HepG2 (cell line): Measurements from ENCODE around the gene NBL1. TPM values are rescaled to one million over a fixed set of nuclear protein-coding genes. Genes with fewer than 3 reads are reported as not detected.

Experiments used
- ARID2 ChIP-seq: sonication (generic); formaldehyde crosslinking; IDR thresholded peaks from 2 replicates; pipeline ENCODE4 v1.8.1; 2022; ENCODE audit warnings: mild to moderate bottlenecking, missing genetic modification reagents, borderline replicate concordance
- ARID3A ChIP-seq: IDR thresholded peaks from 2 replicates; pipeline ENCODE4 v1.6.1; 2012; ENCODE audit warnings: low read depth, low read length, improper control_type of control experiment
- ETV5 ChIP-seq: IDR thresholded peaks from 2 replicates; pipeline ENCODE4 v1.6.1; 2018; ENCODE audit warnings: missing biosample characterization, missing genetic modification reagents, inconsistent platforms, borderline replicate concordance
- HIC2 ChIP-seq: sonication (generic); formaldehyde crosslinking; IDR thresholded peaks from 2 replicates; pipeline ENCODE4 v1.9.0; 2022; ENCODE audit warnings: low read depth, missing genetic modification reagents
- HNF4G ChIP-seq, 2 experiments: sonication (generic) in 1 of 2; formaldehyde crosslinking in 1 of 2; IDR thresholded peaks; 2 replicates each; pipeline versions ENCODE4 v1.4.0 to v1.6.1; 2011 to 2020; ENCODE audit warnings: borderline replicate concordance in 2 of 2, low read depth in 2 of 2, mild to moderate bottlenecking in 2 of 2, low read length in 1 of 2, missing genetic modification reagents in 1 of 2, moderate library complexity in 1 of 2
- HNRNPL ChIP-seq: fragments of 200-400 bp; formaldehyde crosslinking; IDR thresholded peaks from 2 replicates; pipeline ENCODE4 v1.6.1; 2017; ENCODE audit warnings: mild to moderate bottlenecking, low read depth, low read length
- MED1 ChIP-seq: sonication (generic); formaldehyde crosslinking; IDR thresholded peaks from 2 replicates; pipeline ENCODE4 v1.4.0; 2020; ENCODE audit warnings: missing genetic modification reagents
- MYC ChIP-seq: sonication (generic); formaldehyde crosslinking; IDR thresholded peaks from 2 replicates; pipeline ENCODE4 v1.9.0; 2021; ENCODE audit warnings: missing genetic modification reagents, borderline replicate concordance
- MYNN ChIP-seq: sonication (generic); formaldehyde crosslinking; IDR thresholded peaks from 2 replicates; pipeline ENCODE4 v1.4.0; 2020; ENCODE audit warnings: mild to moderate bottlenecking, low read depth, missing genetic modification reagents
- RCOR2 ChIP-seq: IDR thresholded peaks from 2 replicates; pipeline ENCODE4 v1.6.1; 2016; ENCODE audit warnings: missing biosample characterization, missing genetic modification reagents
- SMAD3 ChIP-seq: sonication (generic); formaldehyde crosslinking; IDR thresholded peaks from 2 replicates; pipeline ENCODE4 v1.4.0; 2020; ENCODE audit warnings: missing genetic modification reagents
- ZFP91 ChIP-seq: sonication (generic); formaldehyde crosslinking; IDR thresholded peaks from 2 replicates; pipeline ENCODE4 v1.9.0; 2022; ENCODE audit warnings: missing genetic modification reagents, mild to moderate bottlenecking, borderline replicate concordance
- ZFX ChIP-seq: sonication (generic); formaldehyde crosslinking; IDR thresholded peaks from 2 replicates; pipeline ENCODE4 v1.4.0; 2020; ENCODE audit warnings: mild to moderate bottlenecking, low read depth, missing genetic modification reagents, moderate library complexity
- ZMYM3 ChIP-seq: sonication (generic); formaldehyde crosslinking; IDR thresholded peaks from 2 replicates; pipeline ENCODE4 v1.5.1; 2020; ENCODE audit warnings: mild to moderate bottlenecking, missing genetic modification reagents
- polyA plus RNA-seq, 8 experiments: library from polyadenylated mRNA; depleted of rRNA in 3 of 8; stranded (reverse) in 7 of 8; unstranded in 1 of 8; fragments of >200 nt; fragmentation: Illumina TruSeq in 4 of 8; extraction: Trizol in 4 of 8; gene quantifications; 2 replicates each; pipeline versions ENCODE4 v1.2.1 to v1.2.3, GENCODE V29; 2011 to 2016; ENCODE audit warnings: low read depth in 4 of 8, missing spikeins in 1 of 8, mixed read lengths in 1 of 8; ENCODE audit not compliant: insufficient read depth in 1 of 8
- total RNA-seq, 5 experiments: library from RNA; depleted of rRNA; stranded (reverse); fragments of >200 nt; fragmentation: Illumina TruSeq; extraction: Trizol; gene quantifications; 2 replicates each; pipeline ENCODE4 v1.2.3, GENCODE V29; 2016; ENCODE audit warnings: low read depth in 1 of 5
- TF ChIP-seq, protein P1 (sequence below): sonication (generic); formaldehyde crosslinking; IDR thresholded peaks from 2 replicates; pipeline ENCODE4 v1.4.0; 2020; ENCODE audit warnings: missing genetic modification reagents
- TF ChIP-seq, protein P2 (sequence below): sonication (generic); formaldehyde crosslinking; IDR thresholded peaks from 2 replicates; pipeline ENCODE4 v1.4.0; 2020; ENCODE audit warnings: missing genetic modification reagents

NBL1 gene
- total and polyA plus RNA-seq, 2 of the 13 experiments (the other 11 are each of a cell fraction or from before 2014, with no cell fraction given) = 2.7 to 13.8 TPM

DNA sequence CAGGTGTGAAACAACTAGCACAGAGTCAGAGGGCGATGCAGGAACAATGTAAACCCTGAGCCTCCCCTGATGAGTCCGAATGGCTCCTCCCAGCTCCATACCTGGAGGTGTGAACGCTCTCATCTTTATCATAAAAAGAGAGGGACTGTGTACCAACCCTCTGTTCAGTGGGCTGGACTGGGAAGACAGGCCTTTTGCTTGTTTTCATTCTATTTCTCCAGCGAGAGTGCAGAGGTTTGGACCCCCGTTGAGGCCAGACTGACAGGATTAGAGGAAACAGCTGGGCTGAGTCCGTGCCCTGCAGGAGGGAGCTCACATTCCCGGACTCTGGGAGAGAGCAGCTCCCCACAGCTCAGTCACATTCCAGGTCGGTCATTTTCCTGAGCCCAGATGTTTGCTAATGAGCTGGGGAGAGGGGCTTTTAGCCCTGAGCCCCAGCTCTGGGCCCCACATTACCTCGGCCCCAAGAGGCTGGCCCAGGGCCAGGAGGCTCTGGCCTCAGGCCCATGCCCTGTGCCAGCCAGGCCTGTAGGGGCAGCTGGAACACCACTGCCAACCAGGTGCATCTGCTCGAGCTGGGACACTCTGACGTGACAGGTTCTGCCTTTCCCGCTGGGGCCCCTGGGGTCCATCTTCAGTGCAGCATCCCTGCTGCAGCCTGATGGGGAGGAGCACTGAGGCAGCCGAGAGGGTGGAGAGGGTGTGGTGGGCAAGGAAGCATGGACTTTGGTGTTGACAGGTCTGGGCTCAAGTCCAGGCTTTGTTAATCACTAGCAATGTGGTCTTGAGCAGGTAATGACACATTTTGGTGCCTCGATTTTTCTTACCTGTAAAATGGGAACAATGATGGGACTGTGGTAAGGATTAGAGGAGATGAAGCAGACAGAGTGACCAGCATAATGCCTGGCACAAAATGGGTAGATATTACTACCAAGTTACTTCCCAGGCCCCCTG lies 3.5 kb upstream of the NBL1 start (continued):
- TF ChIP-seq ARID3A (no peak), RCOR2 (peak; percentile 76), MYNN (CRISPR knock-in tag) (no peak), MYC (0 out of 2 replicates have a peak, but pooled peaks have one; percentile 31), ETV5 (peak; percentile 42; the same call in 1 of the 2 replicates), SMAD3 (CRISPR knock-in tag) (peak; percentile 25; the same call in 1 of the 2 replicates), ZFX (CRISPR knock-in tag) (peak; percentile 12; the same call in 1 of the 2 replicates), ARID2 (no peak), ZMYM3 (CRISPR knock-in tag) (peak; percentile 92), HNF4G (IDR thresholded peaks at IDR 0.05; ENCODE audit: borderline replicate concordance, low read depth, low read length) (peak; percentile 31; the same call in 1 of the 2 replicates), HNF4G (CRISPR knock-in tag; IDR thresholded peaks at IDR 0.05; ENCODE audit: borderline replicate concordance, low read depth) (0 out of 2 replicates have a peak, but pooled peaks have one; percentile 18), ZFP91 (CRISPR knock-in tag) (peak; percentile 30; the same call in 1 of the 2 replicates), MED1 (CRISPR knock-in tag) (no peak), HNRNPL (peak; percentile 95), HIC2 (CRISPR knock-in tag) (peak; percentile 78)
- TF ChIP-seq, protein P1, sequence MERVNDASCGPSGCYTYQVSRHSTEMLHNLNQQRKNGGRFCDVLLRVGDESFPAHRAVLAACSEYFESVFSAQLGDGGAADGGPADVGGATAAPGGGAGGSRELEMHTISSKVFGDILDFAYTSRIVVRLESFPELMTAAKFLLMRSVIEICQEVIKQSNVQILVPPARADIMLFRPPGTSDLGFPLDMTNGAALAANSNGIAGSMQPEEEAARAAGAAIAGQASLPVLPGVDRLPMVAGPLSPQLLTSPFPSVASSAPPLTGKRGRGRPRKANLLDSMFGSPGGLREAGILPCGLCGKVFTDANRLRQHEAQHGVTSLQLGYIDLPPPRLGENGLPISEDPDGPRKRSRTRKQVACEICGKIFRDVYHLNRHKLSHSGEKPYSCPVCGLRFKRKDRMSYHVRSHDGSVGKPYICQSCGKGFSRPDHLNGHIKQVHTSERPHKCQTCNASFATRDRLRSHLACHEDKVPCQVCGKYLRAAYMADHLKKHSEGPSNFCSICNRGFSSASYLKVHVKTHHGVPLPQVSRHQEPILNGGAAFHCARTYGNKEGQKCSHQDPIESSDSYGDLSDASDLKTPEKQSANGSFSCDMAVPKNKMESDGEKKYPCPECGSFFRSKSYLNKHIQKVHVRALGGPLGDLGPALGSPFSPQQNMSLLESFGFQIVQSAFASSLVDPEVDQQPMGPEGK (CRISPR knock-in tag) = peak; percentile 16; the same call in 1 of the 2 replicates
- TF ChIP-seq, protein P2, sequence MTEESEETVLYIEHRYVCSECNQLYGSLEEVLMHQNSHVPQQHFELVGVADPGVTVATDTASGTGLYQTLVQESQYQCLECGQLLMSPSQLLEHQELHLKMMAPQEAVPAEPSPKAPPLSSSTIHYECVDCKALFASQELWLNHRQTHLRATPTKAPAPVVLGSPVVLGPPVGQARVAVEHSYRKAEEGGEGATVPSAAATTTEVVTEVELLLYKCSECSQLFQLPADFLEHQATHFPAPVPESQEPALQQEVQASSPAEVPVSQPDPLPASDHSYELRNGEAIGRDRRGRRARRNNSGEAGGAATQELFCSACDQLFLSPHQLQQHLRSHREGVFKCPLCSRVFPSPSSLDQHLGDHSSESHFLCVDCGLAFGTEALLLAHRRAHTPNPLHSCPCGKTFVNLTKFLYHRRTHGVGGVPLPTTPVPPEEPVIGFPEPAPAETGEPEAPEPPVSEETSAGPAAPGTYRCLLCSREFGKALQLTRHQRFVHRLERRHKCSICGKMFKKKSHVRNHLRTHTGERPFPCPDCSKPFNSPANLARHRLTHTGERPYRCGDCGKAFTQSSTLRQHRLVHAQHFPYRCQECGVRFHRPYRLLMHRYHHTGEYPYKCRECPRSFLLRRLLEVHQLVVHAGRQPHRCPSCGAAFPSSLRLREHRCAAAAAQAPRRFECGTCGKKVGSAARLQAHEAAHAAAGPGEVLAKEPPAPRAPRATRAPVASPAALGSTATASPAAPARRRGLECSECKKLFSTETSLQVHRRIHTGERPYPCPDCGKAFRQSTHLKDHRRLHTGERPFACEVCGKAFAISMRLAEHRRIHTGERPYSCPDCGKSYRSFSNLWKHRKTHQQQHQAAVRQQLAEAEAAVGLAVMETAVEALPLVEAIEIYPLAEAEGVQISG = peak; percentile 38
